Renal cortex interstitium (tissue), 11 donors: ENCODE results near the gene KRT72. TPM values are rescaled to one million over a fixed set of nuclear protein-coding genes. Genes with fewer than 3 reads are reported as not detected.

Source experiments
- DNase-seq, 11 donors: peaks; one replicate each; pipeline ENCODE4 v3.0.0-alpha.2; 2013; ENCODE audit warnings: low read depth in 9 of 11, low spot score in 4 of 11; ENCODE audit errors: extremely low read depth in 1 of 11
- polyA plus RNA-seq, 3 donors: library from polyadenylated mRNA; unstranded; fragments of 120-200 nt; gene quantifications; one replicate each; pipeline ENCODE4 v1.2.1, GENCODE V29; 2013; ENCODE audit not compliant: insufficient read length in 3 of 3

The KRT72 gene
- polyA plus RNA-seq, 3 donors = 0.12 TPM; not detected in 2

DNA sequence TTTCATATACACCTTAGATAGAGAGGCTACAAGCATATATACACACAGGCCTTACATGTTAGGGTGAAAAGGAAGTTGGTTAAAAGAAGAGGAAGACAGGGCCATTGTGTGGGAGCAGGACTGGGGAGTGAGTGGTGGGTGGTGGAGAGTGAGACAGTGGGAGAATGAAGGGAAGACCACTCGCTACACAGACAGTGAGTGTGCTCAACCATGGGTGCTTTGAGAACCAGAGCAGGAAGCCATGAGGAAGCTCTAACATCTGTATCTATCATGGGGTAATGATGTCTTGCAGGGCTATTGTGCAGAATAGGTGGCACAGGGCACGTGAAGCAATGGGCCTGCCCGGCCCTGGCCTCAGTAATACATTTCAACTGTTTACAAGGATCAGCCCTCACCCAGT lies 16.2 kb downstream of the KRT72 start:
- no peak for DNase-seq

DNA sequence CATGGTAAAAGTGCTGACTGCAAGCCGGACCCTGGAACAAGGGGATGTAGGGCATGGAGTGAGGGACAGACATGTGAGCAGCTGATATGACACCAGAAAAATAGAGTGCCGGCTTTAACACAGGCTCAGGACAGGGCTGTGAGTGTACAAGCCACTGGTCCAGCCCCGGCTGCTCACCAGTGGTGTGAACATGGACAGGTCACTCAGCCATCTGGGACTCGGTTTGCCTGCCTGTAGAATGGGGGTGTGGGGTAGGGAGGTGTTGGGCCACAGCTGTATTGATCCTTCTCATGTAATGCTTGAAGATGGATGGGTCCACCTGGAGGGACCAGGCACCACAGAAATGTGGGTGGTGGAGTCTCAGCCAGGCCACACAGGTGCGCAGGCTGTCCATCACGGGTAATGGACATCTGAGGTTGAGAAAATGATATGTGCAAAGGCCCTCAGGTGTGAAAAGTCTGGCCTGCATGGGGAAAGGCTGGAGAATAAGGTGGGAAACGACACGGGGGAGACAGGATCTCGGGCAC lies 17.0 kb downstream of the KRT72 start:
- DNase-seq = no peak

DNA sequence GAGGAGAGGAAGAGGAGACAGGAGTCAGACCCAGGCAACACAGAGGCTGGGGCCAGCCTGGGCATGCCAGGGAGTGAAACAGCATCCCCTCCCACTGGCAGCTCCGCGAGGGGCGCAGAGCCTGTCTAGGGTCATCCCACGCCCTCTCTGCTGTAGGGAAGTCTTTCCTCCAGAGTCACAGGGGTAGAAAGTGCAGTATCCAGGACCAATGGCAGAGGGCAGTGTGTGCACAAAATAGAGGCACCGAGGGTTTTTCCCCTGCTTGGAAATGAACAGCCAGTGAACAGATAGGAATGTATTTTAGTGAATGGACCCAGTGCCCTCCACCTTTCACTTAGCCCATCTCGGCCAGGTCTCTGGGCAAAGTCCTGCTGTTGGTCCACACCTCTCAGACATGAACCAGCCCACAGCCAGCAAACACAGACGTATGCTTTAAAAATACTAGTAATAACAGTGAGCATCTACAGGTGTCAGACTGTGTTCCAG lies 18.2 kb downstream of the KRT72 start:
- DNase-seq = peak; percentile 15 to 54 (median 38)

DNA sequence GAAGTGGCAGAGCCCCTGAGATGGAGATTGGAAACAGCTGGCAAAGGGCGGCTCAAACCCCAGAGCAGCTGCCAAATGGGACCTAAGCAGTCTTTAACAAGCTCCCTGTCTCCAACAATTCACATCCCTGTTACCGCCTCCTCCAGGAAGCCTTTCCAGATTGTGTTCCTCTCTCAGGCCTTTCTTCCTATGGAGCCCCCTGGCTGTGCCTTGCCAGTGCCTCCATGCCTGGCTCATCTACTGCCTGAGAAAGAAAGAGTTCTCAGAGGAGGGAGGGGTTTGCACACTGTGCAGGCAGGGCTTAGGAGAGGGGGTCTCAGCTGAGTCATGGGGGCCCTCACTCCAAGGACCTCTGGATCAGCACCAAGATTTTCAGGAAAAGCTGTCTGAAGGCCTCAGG lies 18.8 kb downstream of the KRT72 start:
- DNase-seq = no peak

DNA sequence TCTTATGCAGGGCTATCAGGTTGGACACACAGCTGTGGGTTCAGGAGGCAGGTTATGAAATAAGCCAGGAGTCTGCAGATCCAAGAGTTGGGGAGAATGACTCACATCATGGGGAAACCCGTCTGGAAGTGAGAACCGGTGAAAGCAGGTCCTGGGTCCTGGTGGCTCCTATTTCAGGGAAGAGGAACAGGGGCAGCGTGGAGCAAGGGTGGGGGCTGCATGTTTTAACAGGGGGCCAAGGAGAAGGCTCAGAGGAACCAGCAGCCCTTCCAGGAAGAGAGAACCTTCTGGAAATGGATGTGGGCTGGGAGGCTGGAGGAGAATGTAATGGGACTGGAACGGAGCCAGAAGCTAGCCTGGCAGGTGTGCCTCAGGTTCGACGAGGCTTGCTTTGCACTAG lies 19.8 kb downstream of the KRT72 start:
- DNase-seq = no peak

DNA sequence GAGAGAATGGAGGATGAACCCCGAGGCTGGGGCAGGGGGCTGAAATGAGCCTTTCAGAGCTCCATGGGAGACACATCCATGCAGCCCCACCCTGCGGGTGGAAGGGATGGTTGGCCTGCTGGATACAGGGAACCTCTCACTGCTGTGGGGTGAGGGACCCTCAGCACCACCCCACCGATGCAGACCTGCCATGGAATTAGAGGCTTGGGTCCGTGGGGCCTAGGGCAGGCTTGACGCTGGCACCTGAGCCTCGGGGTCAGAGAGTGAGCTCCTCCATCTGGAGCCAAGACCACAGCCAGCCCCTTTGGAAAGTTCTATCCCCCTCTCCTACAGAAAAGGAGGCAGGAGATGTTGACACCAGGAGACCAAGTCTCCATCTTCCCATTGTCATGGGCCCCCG lies 20.2 kb downstream of the KRT72 start:
- no peak for DNase-seq

DNA sequence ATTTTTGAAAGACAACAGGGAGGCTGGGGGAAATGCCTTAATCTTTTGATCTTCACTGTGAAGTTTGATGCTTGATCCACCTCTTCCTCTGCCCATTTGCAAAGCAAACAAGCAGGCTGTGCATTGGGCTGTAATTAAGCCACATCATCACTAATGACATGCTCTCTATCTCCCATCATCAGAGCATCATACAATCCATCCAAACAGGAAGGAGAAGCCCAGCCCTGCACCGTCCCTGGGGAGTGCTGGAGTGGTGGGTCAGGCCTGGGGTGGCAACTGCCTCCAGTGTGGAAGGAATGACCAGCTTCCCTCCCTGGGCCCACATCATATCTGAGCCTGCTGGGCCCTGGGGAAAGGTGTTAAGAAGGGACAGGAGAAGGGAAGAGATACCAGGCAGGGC lies 20.8 kb downstream of the KRT72 start:
- no peak for DNase-seq

DNA sequence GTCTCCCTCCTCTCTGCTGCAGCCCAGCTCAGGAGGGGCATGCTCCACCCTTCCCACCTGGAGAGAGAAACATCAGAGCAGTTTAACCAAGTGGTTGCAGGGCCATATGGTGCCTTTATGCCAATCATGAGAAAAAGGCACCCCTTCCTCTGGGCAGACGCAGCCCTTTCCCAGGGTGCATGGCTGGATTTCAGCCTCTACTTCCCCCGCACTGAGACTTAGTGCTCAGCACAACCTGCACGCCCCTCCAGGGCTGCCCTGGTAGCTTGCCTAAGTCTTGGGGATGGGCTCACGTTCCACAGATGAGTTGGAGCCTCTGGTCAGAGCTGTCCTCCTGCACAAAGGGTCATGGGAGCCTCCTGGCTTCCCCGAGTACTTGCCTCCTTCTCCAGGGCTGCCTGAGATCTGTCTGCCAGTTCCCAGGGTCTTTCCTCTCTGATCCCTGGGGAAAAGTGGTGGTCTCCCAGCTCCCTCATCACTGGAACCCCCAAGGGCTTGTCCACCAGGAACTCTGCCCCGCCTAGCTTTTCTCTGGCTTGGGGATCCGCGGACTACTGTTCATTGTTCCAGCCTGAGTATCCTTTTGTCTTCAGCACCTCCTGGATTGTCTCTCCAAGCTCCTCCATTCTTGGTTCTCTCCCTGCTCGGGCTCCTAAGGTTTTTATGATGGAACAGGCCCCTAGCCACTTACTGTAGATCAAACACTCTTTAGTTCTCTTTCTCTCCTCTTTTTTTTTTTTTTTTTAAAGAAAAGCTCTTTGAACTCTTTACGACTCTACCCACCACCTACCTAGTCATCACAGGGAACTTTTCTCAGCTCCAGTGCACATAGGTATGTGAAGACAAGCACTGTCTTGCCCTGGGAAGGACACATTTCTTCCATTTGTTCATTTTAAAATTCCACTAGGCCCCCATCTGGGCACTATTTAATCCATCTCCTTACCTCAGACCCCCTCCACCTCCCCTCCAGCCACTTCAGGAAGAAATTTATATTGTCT lies 21.5 kb downstream of the KRT72 start:
- peak in 1 of 11 donors; percentile 5 for DNase-seq

DNA sequence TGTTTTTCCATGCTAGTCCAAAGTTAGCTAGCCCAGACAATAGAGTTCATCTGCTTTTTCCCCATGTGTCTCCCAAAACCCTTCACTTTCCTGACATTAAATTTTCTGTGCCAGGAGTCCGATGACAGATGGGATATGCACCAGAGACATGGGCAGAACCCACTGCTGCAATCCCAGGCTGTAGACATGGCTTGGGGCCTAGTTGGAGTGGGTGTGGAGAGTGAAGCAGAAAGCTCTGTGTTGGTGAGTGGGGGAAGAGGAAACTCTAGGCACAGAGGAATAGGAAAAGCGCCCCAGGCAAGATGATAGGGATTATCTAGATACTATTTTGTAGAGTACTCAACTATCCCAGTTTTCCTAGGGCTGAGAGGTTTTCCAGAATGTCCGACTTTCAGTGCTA lies 22.8 kb downstream of the KRT72 start:
- no peak for DNase-seq

DNA sequence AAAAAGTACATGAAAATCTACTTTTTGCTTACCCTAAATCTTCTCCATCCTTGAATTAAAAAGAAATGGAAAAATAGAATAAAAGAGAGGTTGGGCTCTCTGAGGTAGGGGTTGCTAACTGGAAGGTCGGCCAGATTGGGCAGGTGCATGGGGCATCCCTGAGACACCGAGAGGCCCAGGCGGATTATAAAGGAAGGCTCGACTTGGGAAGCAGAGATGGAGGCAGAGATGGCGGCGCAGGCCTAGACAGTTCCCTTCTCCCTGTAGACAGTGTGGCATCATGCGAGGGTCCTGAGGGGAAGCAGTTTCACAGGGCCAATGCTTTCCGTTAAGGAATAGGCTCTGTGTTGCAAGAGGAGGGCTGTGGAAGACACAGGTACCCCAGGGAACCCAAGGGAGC lies 23.9 kb downstream of the KRT72 start:
- no peak for DNase-seq

DNA sequence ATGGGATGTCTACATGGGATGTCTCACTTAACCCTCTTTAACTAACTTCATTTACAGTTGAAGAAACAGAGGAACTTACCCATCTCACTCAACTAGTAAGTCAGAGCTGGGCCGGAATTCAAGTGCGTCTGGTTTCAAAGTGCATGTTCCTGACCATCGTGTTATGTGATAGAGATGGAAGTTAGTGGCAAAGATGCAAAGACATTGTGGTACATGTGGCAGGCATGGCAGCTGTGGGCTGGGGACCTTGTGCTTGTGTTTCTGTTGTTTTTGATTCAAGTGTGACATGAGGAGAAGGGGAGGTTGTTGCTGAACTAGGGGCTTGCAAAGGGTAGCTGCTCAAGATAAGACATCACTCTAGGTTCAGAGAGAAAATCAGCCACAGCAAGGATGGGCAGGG lies 25.3 kb downstream of the KRT72 start:
- DNase-seq = no peak

DNA sequence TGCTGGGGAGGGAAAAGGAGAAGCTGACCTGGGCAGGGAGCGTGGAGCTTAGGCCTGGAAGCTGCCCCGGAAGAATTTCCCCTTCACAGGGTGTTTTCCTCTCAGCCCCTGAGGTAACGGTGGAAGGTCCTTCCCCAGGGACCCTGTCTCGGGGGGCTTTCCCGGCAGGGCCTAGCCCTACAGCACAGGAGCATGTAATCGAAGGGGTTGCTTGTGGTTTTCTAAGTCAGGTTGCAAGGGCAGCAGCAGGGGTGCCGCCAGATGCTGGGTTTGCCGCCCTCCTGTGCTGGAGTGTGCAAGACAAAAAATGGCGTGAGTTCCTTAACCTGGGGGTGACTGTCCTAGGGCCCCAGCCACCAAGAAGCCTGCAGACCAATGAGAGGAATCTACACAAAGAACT lies 26.0 kb downstream of the KRT72 start:
- DNase-seq = no peak

DNA sequence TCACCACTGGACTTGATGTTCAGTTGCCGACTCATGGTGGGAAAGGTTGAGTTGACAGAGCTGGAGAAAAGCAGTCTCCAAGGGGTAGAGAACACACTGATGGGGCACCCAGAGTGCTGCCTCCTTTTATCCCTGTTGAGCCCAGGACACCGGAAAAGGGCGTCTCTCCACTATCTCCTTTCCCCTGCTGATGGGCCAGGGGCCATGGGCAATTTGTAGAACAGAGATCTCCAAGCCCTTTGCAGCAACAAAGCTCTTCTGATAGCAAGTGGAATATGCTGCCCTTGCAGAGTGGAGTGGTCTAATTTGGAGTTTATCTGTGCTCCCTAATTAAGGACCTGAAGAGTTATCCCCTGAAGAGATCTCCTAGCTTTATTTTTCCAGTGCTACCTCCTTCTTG lies 27.5 kb downstream of the KRT72 start, which contains the start of gene KRT74:
TSS of gene KRT74 (minus strand) at position 101 of the 400 bp plus-strand sequence. CDS start at position 35, 66 bp downstream.
- no peak for DNase-seq

DNA sequence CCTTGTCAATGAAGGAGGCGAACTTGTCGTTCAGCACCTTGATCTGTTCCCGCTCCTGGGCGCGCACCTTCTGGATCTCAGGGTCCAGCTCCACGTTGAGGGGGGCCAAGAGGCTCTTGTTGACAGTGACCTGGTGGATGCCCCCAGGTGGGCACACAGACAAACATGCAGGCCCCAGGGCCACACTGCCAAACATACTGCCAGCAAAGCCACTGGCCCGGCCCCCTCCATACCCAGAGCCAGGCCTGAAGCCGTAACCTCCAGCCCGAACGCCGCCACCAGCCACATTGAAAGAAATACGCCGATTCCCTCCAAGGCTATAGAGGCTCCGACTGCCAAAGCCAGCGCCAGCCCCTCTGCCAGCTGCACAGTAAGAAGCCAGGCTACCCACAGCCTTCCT lies 28.0 kb downstream of the KRT72 start:
- no peak for DNase-seq

DNA sequence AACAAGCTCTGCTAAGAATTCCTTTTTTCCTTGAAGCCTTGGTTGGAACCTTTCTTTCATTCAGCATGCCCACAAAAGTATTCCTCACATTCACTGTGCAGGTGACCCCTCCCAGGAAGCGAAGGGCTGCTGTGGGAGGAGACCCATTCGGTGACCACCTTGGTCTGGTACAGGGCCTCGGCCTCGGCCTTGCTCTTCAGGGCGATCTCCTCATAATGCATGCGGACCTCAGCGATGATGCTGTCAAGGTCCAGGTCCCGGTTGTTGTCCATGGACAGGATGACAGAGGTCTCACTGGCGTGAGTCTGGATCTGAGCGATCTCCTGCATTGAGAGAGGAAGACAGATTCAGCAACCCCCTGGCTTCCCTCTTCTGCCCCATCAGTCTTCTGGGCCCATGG lies 30.8 kb downstream of the KRT72 start:
- DNase-seq = no peak

DNA sequence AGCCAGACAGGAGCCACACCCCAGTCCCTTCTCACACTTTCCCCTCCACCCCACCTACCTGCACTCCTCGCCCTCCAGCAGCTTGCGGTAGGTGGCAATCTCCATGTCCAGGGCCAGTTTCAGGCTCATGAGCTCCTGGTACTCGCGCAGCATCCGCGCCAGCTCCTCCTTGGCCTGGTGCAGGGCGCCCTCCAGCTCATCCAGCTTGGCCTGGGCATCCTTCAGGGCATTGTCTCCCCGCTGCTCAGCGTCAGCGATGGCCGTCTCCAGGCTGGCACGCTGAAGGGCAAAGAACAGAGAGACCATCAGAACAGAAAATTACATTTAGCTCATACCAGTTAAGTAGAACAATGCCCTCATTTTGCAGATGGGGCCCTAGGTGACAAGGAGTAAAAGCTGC lies 33.2 kb downstream of the KRT72 start:
- no peak for DNase-seq

DNA sequence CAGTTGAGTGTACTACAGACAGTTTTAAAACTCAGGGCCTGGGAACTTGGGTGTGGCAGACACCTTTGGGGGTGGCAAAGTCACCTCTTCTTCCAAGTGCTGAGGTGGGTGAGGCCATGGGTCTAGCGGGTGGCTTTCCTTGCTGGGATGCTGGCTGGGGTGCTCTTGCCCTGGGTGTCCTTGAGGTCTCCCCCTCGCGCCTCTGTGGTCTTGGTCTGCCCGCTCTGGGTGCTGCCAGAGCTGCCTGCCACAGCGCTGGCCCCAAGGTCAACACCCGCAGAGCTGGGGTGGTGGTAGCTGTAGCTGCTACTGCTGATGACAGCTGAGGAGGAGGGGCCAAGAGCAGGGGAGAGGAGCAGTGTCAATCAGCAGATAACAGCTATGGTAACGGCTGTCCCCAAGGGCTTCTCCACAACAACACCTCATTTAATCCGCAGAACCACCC lies 34.4 kb downstream of the KRT72 start:
- no peak for DNase-seq

DNA sequence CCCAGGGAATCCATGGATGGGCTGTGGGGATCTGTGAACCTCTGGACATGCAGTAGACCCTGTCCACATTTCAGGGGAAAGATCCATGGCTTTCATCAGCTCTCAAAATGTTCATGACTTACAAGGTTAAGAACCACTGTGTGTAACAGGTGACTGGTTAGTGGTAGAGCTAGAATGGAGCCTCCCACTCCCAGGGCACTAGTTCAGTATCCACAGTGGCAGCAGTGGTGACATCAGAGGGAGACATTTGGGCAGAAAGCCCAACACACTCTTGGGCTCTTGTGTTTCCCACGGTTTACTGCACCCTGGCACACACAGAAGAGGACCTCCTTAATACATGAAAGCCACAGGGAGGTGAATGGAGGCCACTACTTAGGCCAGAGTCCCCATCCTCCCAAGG lies 36.7 kb downstream of the KRT72 start:
- no peak for DNase-seq

DNA sequence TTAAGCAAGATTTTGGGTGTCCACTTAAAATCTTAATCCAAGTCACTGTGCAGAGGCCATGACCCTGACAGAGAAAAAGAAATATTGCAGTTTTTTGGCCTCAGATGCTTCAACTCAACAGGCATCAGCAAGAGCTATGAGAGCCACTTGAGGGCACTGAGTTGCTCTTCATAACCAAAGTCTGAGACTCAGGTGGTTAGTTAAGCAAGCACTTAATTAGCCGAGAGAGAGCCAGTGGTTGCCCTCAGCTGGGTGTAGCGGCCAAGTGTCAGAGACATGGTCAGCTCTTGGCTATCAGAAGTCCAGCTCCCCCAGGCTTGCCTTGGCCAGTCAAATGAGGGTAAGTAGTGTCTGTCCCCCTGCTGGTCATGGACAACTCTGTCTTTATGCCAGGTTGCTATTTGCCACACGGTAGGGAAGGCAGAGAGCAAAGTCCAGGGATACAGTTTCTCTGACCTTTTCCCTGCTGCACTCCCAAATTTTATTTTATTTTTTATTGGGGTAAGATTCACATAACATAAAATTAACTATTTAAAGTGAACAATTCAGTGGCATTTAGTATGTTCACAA lies 39.3 kb downstream of the KRT72 start:
- no peak for DNase-seq

DNA sequence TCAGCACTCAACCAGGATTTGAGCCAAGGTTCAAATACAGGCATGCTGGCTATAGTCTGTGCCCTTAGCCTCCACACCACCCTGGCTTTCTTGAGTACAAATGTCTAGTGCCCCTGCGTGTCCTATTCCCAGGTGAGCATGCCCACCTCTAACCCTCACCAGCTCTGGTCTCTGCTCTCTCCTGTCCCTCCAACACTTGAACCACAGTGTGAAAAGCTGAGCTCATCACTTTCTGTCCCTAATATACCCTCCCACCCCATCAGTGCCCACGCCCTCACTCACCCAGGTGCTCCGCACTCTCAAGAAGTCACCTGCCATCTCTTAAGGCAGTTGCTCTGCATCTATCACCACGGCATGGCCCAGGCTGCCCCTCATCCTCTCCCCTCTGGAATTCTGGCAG lies 41.3 kb downstream of the KRT72 start:
- DNase-seq = no peak
